GM06990 (cell line): ENCODE results near the gene SLC2A5.

ENCODE experiments used
- DNase-seq: peaks from one replicate; pipeline ENCODE4 v3.0.0-alpha.2; 2011; ENCODE audit not compliant: insufficient read length; ENCODE audit errors: extremely low read depth
- H3K27me3 ChIP-seq: replicated peaks from 2 replicates; pipeline ENCODE4 v1.6.0; 2011; ENCODE audit warnings: low read length; ENCODE audit not compliant: control insufficient read depth, insufficient read depth
- H3K36me3 ChIP-seq: 2 replicates; pipeline ENCODE4 v1.5.1; 2011; ENCODE audit warnings: low read length; ENCODE audit not compliant: control insufficient read depth, insufficient read depth
- H3K4me3 ChIP-seq: replicated peaks from 2 replicates; pipeline ENCODE4 v1.5.1; 2011; ENCODE audit warnings: low read depth, mild to moderate bottlenecking, control low read depth, low read length
- TF ChIP-seq, protein P1 (sequence below): IDR thresholded peaks from 2 replicates; pipeline ENCODE4 v1.5.1; 2011; ENCODE audit warnings: low read length, control low read depth, mild to moderate bottlenecking, inconsistent platforms; ENCODE audit not compliant: insufficient read depth, poor library complexity, severe bottlenecking

The SLC2A5 gene

DNA sequence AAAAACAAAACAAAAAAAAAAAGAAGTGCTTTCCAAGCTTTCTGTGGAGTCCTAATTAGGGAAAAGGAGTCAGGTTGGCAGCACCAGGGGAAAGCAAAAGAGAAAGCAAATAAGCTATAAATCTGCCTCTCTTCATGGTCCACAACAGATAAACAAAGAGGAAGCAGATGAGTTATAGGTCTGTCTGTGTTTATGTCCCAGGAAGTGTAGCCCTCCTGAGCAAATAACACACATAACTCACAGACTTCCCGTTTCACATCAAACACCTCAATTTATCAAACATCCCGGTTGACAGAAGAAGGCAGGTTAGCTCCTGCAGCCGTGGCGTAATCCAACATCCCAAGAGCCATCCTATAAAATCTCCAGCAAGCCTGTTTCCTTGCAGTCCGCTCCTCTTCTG, 5.6 kb upstream of the SLC2A5 start:
- DNase-seq: no peak
- TF ChIP-seq, protein P1, sequence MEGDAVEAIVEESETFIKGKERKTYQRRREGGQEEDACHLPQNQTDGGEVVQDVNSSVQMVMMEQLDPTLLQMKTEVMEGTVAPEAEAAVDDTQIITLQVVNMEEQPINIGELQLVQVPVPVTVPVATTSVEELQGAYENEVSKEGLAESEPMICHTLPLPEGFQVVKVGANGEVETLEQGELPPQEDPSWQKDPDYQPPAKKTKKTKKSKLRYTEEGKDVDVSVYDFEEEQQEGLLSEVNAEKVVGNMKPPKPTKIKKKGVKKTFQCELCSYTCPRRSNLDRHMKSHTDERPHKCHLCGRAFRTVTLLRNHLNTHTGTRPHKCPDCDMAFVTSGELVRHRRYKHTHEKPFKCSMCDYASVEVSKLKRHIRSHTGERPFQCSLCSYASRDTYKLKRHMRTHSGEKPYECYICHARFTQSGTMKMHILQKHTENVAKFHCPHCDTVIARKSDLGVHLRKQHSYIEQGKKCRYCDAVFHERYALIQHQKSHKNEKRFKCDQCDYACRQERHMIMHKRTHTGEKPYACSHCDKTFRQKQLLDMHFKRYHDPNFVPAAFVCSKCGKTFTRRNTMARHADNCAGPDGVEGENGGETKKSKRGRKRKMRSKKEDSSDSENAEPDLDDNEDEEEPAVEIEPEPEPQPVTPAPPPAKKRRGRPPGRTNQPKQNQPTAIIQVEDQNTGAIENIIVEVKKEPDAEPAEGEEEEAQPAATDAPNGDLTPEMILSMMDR: no peak
- no peaks in the 10 kb centered on the region for H3K27me3 ChIP-seq
- H3K36me3 ChIP-seq: no peaks in the 10 kb centered on the region
- no peak overlapping the region for H3K4me3 ChIP-seq

DNA sequence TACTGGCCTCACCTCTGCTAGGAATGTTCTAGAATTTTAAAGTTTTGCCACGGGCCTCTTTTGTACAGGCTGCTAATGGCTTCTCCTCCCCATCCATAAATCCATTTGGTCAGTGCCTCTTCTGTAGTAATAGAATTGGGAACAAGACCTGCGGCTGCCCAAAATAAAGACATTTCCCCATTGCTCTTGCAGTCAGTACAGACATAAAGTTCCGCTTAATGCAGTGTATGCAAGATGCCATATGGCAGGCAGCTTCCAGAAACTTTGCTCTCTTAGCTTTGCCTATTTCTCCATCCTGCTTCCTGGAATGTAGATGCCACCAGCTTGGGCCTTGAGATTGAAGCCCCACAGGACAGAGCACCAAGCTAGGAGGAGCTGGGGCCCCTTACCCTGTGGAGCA, 3.7 kb upstream of the SLC2A5 start:
- no peak for DNase-seq
- H3K36me3 ChIP-seq: no peaks in the 10 kb centered on the region
- TF ChIP-seq, protein P1: no peak
- H3K27me3 ChIP-seq: no peaks in the 10 kb centered on the region
- H3K4me3 ChIP-seq: no peak overlapping the region

DNA sequence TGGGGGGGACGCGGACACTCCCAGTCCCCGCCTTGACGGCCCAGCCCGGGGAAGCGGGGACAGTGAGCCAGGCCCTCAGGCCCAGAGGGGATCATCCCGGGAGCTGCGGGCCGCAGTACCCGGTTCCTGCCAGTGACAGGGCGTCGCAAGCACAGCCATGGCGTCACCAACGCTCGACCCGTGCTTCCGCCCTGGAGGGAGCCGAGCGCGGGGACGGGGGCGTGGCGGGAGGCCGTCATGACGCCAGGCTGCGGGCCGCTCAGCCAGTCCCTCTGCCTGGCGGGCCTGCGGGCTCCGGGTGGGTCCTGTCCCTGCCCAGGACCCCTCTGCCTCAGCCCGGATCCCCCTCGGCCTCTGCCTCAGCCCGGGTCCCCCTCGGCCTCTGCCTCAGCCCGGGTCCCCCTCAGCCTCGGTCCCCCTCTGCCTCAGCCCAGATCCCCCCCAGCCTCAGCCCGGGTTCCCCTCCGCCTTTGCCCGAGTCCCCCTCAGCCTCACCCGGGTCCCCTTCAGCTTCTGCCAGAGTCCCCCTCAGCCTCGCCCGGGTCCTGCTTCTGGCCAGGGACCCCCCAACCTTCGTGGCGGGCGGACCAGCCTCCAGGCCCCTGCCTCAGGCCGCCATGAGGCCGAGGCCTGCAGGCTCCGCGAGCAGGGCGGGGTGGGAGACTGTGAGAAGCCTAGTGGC, 2.3 kb upstream of the SLC2A5 start:
- no peaks in the 10 kb centered on the region for H3K36me3 ChIP-seq
- no peak overlapping the region for H3K4me3 ChIP-seq
- TF ChIP-seq, protein P1: no peak
- no peaks in the 10 kb centered on the region for H3K27me3 ChIP-seq
- no peak for DNase-seq

DNA sequence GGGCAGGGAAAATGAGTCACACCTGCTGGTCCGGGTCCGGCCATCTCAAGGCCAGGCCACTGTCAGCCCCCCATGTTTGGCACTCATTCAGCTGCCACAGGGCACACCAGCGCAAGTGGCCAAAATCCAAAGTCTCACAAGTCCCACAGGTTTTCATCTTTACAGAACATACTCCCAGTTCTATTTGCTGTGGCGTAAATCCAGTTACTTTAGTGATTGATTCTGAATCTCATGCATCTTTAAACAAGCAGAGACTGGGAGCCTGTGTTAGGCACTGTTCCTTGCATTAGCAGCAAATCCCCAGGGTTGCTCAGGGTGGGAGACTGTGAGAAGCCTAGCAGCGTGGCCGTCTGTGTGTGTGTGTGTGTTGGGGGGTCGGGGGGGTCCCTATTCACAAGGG, 1.1 kb upstream of the SLC2A5 start:
- DNase-seq: no peak
- H3K4me3 ChIP-seq: no peak overlapping the region
- TF ChIP-seq, protein P1: no peak
- H3K36me3 ChIP-seq: no peaks in the 10 kb centered on the region
- H3K27me3 ChIP-seq: no peaks in the 10 kb centered on the region

DNA sequence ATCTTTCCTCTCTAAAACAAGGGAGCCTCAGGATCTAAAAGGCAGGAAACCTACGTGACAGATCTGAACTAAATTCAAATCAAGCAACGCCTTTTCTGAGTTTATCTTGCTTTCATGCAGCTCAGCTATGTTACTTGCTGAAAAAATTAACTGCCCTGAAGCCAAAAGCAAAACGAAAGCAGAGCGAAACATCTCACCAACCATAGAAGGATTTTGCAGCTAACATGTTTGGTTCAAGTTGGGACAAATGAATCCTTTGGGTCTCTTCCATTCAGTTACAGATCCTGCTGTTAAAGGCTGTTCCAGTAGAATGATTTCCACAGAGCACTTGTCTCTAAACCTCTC, 482 bp downstream of the SLC2A5 start:
- Histone ChIP-seq H3K4me3 (peak overlapping the region; percentile 64), H3K27me3 (no peaks in the 10 kb centered on the region)

More for the DNA sequence above, 482 bp downstream of the SLC2A5 start:
- no peaks in the 10 kb centered on the region for H3K36me3 ChIP-seq
- DNase-seq: no peak
- TF ChIP-seq, protein P1: no peak
